HCT116 (cell line): ENCODE measurements around the gene CLCF1.

ENCODE experiments used
- EGR1 ChIP-seq: IDR thresholded peaks from 2 replicates; pipeline ENCODE4 v1.6.1; 2012; ENCODE audit warnings: low read depth
- ELF1 ChIP-seq: IDR thresholded peaks from 2 replicates; pipeline ENCODE4 v1.6.1; 2012; ENCODE audit warnings: low read depth, borderline replicate concordance
- EZH2 ChIP-seq: fragments of 200-600 bp; sonication (generic); IDR thresholded peaks from 2 replicates; pipeline ENCODE4 v1.6.1; 2017; ENCODE audit warnings: antibody characterized with exemption, mixed run types
- POLR2A ChIP-seq: IDR thresholded peaks from 2 replicates; pipeline ENCODE4 v1.7.0; 2011; ENCODE audit warnings: borderline replicate concordance; ENCODE audit not compliant: insufficient read depth, insufficient read length; ENCODE audit errors: extremely low read depth
- RAD21 ChIP-seq: IDR thresholded peaks from 2 replicates; pipeline ENCODE4 v1.6.1; 2012; ENCODE audit warnings: low read depth, mild to moderate bottlenecking
- SRF ChIP-seq: IDR thresholded peaks from 2 replicates; pipeline ENCODE4 v1.6.1; 2012; ENCODE audit warnings: low read depth
- TF ChIP-seq, protein P1 (sequence below), 3 experiments: fragments of 200-600 bp in 1 of 3; sonication (generic) in 1 of 3; IDR thresholded peaks in 2 of 3; conservative IDR thresholded peaks in 1 of 3; 2 replicates each; pipeline ENCODE4 v1.5.1; 2012 to 2017; ENCODE audit warnings: low read depth in 2 of 3, low read length in 2 of 3, antibody characterized with exemption in 1 of 3, borderline replicate concordance in 1 of 3, control low read depth in 1 of 3, mild to moderate bottlenecking in 1 of 3, mixed read lengths in 1 of 3, mixed run types in 1 of 3, moderate library complexity in 1 of 3; ENCODE audit not compliant: insufficient read depth in 1 of 3

DNA sequence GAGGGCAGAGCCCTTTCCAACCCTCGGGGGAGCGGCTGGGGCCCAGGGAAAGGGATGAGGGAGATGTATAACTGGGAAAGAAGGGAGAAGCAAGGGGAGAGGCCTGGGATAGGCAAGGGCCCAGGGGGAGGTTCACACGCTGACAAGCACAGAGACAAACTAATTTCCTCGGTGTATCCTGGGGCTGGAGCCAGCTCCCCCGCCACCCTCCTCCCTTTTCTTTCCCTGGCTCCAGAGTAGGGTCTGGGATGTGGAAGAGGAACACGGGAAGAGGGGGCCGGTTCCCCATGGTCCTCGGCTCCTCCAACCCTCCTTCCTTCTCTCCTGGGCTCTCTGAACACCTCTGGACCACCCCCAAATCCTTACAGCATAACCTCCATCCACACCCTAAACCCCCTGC is 6.9 kb downstream of the CLCF1 start:
- no peak for TF ChIP-seq EZH2
- no peak for TF ChIP-seq EGR1
- TF ChIP-seq, protein P1, sequence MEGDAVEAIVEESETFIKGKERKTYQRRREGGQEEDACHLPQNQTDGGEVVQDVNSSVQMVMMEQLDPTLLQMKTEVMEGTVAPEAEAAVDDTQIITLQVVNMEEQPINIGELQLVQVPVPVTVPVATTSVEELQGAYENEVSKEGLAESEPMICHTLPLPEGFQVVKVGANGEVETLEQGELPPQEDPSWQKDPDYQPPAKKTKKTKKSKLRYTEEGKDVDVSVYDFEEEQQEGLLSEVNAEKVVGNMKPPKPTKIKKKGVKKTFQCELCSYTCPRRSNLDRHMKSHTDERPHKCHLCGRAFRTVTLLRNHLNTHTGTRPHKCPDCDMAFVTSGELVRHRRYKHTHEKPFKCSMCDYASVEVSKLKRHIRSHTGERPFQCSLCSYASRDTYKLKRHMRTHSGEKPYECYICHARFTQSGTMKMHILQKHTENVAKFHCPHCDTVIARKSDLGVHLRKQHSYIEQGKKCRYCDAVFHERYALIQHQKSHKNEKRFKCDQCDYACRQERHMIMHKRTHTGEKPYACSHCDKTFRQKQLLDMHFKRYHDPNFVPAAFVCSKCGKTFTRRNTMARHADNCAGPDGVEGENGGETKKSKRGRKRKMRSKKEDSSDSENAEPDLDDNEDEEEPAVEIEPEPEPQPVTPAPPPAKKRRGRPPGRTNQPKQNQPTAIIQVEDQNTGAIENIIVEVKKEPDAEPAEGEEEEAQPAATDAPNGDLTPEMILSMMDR (IDR thresholded peaks at IDR 0.05 in 2 of 3, conservative IDR thresholded peaks at IDR 0.05 in 1 of 3; ENCODE audit: borderline replicate concordance in 1 of 3, insufficient read depth in 1 of 3, low read depth in 2 of 3, low read length in 2 of 3), result no peak
- TF ChIP-seq RAD21, result no peak
- TF ChIP-seq POLR2A, result no peak
- no peak for TF ChIP-seq ELF1
- TF ChIP-seq SRF, result no peak
